Psoas muscle (tissue), 8 donors: ENCODE measurements around the gene EDDM3A. TPM values are rescaled to one million over a fixed set of nuclear protein-coding genes. Genes with fewer than 3 reads are reported as not detected.

Experiments used
- ATAC-seq, 4 donors: fragments of 200-7000 bp; cut with Tn5 transposase; one replicate each; pipeline ENCODE4 v1.9.1; 2020; ENCODE audit warnings: moderate library complexity in 3 of 4, mild to moderate bottlenecking in 2 of 4
- DNase-seq, 2 donors: peaks; one replicate each; pipeline ENCODE4 v3.0.0-alpha.2; 2020
- H3K27ac ChIP-seq: fragments of 200-600 bp; one replicate; pipeline ENCODE4 v1.8.0; 2022
- H3K27me3 ChIP-seq, 3 donors: fragments of 200-600 bp in 1 of 3; one replicate each; pipeline versions ENCODE4 v1.6.1 to v1.8.0; 2013 to 2022; ENCODE audit warnings: low read length in 2 of 3, mild to moderate bottlenecking in 2 of 3, moderate library complexity in 1 of 3; ENCODE audit not compliant: insufficient read depth in 3 of 3
- H3K36me3 ChIP-seq, 2 donors: fragments of 200-600 bp in 1 of 2; one replicate each; pipeline versions ENCODE4 v1.6.1 to v1.8.0; 2013 to 2022; ENCODE audit warnings: low read depth in 1 of 2, mild to moderate bottlenecking in 1 of 2, moderate library complexity in 1 of 2; ENCODE audit not compliant: insufficient read depth in 1 of 2
- H3K4me1 ChIP-seq: fragments of 200-600 bp; one replicate; pipeline ENCODE4 v1.8.0; 2022
- H3K4me3 ChIP-seq: fragments of 200-600 bp; one replicate; pipeline ENCODE4 v1.8.0; 2022; ENCODE audit warnings: mild to moderate bottlenecking
- H3K9me3 ChIP-seq: fragments of 200-600 bp; one replicate; pipeline ENCODE4 v1.8.0; 2022
- WGBS, 3 donors: extraction: QIAGEN DNeasy Blood & Tissue Kit; methylation state at CpG; one replicate each; pipeline versions ENCODE4 v1.1.6 to v1.1.7; 2013; 5-methylcytosine and 5-hydroxymethylcytosine counted together
- intact Hi-C, 2 donors: fragments of 100-400 bp; cut with DNase I; formaldehyde crosslinking; loops; one replicate each; pipeline versions ENCODE4 v1.11.0 to v1.14.2; 2022
- polyA plus RNA-seq, 3 donors: library from polyadenylated mRNA; stranded (reverse); fragments of 200-250 nt; gene quantifications; one replicate each; pipeline ENCODE4 v1.2.3, GENCODE V29; 2013
- total RNA-seq, 4 donors: library from RNA; stranded (reverse); fragmentation: NEBNext Ultra II Directional in 2 of 4; extraction: Animal tissue kit (Norgen Biotek cat#: 25700) in 2 of 4; gene quantifications; one replicate each; pipeline versions ENCODE4 v1.2.1 to v1.2.4, GENCODE V29; 2021 to 2023
- TF ChIP-seq, protein P1 (sequence below): fragments of 200-600 bp; IDR thresholded peaks from one replicate; pipeline ENCODE4 v1.8.0; 2022; ENCODE audit warnings: antibody characterized with exemption
- donor health status: healthy with polysubstance abuse.
- donor health status: DM: no; HTN: no; CAD: no; lungs with moderate emphysema.
- donor health status: Bipolar disorder and iron deficiency.
- donor health status: healthy.
- donor health status: DM: yes; HTN: yes; CAD: no.
- donor health status: DM: no; HTN: no; CAD: no.
- donor health status: DM: no; HTN: no; CAD: no.
- donor health status: DM: yes; HTN: yes; CAD: no.

EDDM3A gene
- total and polyA plus RNA-seq, 7 donors: 0.03 TPM; not detected in 6

- no peaks in the 10 kb centered on the region for H3K27me3 ChIP-seq
- no peaks in the 10 kb centered on the region for H3K9me3 ChIP-seq
- H3K36me3 ChIP-seq: no peaks in the 10 kb centered on the region
- DNase-seq (no peak), ATAC-seq (no peak)
- intact Hi-C loops: no loop called here
- WGBS, 3 donors: 69 to 85% (median 76%) methylated on average over 13 of the region's 13 CpGs
- no peak overlapping the region for H3K4me3 ChIP-seq
- no peak overlapping the region for H3K27ac ChIP-seq
- H3K4me1 ChIP-seq: no peaks in the 10 kb centered on the region
- TF ChIP-seq, protein P1, sequence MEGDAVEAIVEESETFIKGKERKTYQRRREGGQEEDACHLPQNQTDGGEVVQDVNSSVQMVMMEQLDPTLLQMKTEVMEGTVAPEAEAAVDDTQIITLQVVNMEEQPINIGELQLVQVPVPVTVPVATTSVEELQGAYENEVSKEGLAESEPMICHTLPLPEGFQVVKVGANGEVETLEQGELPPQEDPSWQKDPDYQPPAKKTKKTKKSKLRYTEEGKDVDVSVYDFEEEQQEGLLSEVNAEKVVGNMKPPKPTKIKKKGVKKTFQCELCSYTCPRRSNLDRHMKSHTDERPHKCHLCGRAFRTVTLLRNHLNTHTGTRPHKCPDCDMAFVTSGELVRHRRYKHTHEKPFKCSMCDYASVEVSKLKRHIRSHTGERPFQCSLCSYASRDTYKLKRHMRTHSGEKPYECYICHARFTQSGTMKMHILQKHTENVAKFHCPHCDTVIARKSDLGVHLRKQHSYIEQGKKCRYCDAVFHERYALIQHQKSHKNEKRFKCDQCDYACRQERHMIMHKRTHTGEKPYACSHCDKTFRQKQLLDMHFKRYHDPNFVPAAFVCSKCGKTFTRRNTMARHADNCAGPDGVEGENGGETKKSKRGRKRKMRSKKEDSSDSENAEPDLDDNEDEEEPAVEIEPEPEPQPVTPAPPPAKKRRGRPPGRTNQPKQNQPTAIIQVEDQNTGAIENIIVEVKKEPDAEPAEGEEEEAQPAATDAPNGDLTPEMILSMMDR: no peak
Measured at GRCh38 chr14:20790464-20791116, 44.9 kb downstream of the EDDM3A start.

DNA sequence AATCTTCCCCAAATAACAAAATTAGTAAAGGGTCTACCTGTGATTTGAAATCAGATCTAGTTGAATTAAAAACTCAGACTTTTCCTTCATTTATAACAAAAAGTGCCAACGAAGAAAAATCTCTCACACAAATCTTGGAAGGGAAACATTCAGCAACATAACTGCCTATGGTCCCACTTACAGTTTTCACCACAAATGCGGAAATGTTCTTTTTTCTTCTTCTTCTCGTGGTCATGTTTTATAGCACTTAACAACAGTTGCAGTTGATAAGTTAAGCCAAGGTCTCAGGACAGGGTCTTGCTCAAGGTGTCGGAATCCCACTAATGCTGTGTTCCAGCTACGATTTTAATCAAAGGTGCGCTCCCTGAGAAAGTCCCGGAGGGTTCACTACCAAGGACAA lies 45.5 kb downstream of the EDDM3A start:
- TF ChIP-seq, protein P1: no peak
- Histone ChIP-seq H3K9me3 (no peaks in the 10 kb centered on the region), H3K4me3 (no peak overlapping the region), H3K4me1 (no peaks in the 10 kb centered on the region), H3K36me3 (no peaks in the 10 kb centered on the region), H3K27me3 (no peaks in the 10 kb centered on the region), H3K27ac (no peak overlapping the region)
- 59 to 66% (median 59%) methylated on average over 7 of the region's 7 CpGs for WGBS, 3 donors
- ATAC-seq: no peak
- DNase-seq: no peak
- intact Hi-C loops: no loop called here

DNA sequence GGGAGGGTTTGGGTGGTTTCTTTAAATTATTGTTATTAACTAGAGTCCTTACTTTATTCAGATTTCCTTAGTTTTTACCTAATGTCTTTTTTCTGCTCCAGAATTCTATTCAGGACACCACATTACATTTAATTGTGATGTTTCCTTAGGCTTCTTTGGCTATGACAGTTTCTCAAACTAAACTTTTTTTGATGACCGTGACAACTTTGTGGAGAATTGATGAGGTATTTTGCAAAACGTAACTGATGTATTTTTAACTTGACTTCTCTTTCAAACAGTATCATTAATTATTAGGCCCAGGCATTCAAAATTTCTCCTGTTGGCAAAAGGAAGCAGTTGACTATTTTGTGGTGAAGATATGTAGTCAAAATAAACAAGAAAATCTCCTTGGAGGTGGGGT lies 45.9 kb downstream of the EDDM3A start:
- 54 to 70% (median 64%) methylated on average over 2 of the region's 2 CpGs for WGBS, 3 donors
- ATAC-seq: no peak

GRCh38 chr14:20792556-20792955 lies 46.9 kb downstream of the EDDM3A start:
- no peaks in the 10 kb centered on the region for H3K4me1 ChIP-seq
- no peak for DNase-seq
- no peaks in the 10 kb centered on the region for H3K36me3 ChIP-seq
- no peaks in the 10 kb centered on the region for H3K9me3 ChIP-seq
- H3K27ac ChIP-seq: no peak overlapping the region
- WGBS, 3 donors: 84 to 88% (median 88%) methylated on average over 4 of the region's 4 CpGs
- ATAC-seq: no peak
- no peak overlapping the region for H3K4me3 ChIP-seq
- H3K27me3 ChIP-seq: no peaks in the 10 kb centered on the region
- intact Hi-C loops: no loop called here
- TF ChIP-seq, protein P1: no peak

More for the DNA sequence above, 45.9 kb downstream of the EDDM3A start:
- DNase-seq: no peak
- no peaks in the 10 kb centered on the region for H3K4me1 ChIP-seq
- H3K27ac ChIP-seq: no peak overlapping the region
- H3K27me3 ChIP-seq: no peaks in the 10 kb centered on the region
- no peaks in the 10 kb centered on the region for H3K9me3 ChIP-seq
- H3K36me3 ChIP-seq: no peaks in the 10 kb centered on the region
- intact Hi-C loops: no loop called here
- TF ChIP-seq, protein P1: no peak
- H3K4me3 ChIP-seq: no peak overlapping the region
